ENCODE results near the gene RFX4. TPM values are rescaled to one million over a fixed set of nuclear protein-coding genes. Genes with fewer than 3 reads are reported as not detected.

RFX4 gene
- total and polyA plus RNA-seq, 2 of the 13 experiments (the other 11 are each of a cell fraction or from before 2014, with no cell fraction given) = not detected

DNA sequence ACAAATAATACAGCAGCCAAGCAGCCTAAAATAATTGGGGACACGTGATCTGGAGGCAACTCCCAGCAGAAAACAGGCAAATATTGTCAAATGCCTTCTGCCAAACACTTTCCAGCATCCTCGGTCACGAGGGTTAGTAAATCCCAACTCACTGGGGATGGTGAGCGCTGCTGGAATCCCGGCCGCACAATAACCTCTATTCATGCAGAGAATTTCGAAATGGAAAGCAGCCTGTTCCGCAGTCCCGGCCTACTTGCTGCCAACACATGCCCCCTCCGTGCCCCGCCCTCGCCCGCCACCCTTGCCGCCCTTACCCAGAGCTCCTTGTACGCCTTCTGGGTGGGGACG lies 62.2 kb downstream of the RFX4 start (continued):
- TF ChIP-seq MAZ (IDR thresholded peaks at IDR 0.05; ENCODE audit: borderline replicate concordance, low read depth, low read length) = 0 out of 2 replicates have a peak, but pooled peaks have one; percentile 38
- TF ChIP-seq MAZ (CRISPR knock-in tag; IDR thresholded peaks at IDR 0.05; ENCODE audit: low read depth) = 0 out of 2 replicates have a peak, but pooled peaks have one; percentile 19
- no peak for TF ChIP-seq CAMTA2 (CRISPR knock-in tag; IDR thresholded peaks at IDR 0.05; ENCODE audit: borderline replicate concordance)
- peak; percentile 55; the same call in 1 of the 2 replicates for TF ChIP-seq CEBPB (IDR thresholded peaks at IDR 0.05; ENCODE audit: borderline replicate concordance, low read depth, low read length)
- TF ChIP-seq SAP130 (CRISPR knock-in tag; IDR thresholded peaks at IDR 0.05; ENCODE audit: low read depth) = peak; percentile 12; the same call in 1 of the 2 replicates
- TF ChIP-seq, protein P1, sequence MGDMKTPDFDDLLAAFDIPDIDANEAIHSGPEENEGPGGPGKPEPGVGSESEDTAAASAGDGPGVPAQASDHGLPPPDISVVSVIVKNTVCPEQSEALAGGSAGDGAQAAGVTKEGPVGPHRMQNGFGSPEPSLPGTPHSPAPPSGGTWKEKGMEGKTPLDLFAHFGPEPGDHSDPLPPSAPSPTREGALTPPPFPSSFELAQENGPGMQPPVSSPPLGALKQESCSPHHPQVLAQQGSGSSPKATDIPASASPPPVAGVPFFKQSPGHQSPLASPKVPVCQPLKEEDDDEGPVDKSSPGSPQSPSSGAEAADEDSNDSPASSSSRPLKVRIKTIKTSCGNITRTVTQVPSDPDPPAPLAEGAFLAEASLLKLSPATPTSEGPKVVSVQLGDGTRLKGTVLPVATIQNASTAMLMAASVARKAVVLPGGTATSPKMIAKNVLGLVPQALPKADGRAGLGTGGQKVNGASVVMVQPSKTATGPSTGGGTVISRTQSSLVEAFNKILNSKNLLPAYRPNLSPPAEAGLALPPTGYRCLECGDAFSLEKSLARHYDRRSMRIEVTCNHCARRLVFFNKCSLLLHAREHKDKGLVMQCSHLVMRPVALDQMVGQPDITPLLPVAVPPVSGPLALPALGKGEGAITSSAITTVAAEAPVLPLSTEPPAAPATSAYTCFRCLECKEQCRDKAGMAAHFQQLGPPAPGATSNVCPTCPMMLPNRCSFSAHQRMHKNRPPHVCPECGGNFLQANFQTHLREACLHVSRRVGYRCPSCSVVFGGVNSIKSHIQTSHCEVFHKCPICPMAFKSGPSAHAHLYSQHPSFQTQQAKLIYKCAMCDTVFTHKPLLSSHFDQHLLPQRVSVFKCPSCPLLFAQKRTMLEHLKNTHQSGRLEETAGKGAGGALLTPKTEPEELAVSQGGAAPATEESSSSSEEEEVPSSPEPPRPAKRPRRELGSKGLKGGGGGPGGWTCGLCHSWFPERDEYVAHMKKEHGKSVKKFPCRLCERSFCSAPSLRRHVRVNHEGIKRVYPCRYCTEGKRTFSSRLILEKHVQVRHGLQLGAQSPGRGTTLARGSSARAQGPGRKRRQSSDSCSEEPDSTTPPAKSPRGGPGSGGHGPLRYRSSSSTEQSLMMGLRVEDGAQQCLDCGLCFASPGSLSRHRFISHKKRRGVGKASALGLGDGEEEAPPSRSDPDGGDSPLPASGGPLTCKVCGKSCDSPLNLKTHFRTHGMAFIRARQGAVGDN (CRISPR knock-in tag; IDR thresholded peaks at IDR 0.05) = peak; percentile 37
- TF ChIP-seq, protein P2, sequence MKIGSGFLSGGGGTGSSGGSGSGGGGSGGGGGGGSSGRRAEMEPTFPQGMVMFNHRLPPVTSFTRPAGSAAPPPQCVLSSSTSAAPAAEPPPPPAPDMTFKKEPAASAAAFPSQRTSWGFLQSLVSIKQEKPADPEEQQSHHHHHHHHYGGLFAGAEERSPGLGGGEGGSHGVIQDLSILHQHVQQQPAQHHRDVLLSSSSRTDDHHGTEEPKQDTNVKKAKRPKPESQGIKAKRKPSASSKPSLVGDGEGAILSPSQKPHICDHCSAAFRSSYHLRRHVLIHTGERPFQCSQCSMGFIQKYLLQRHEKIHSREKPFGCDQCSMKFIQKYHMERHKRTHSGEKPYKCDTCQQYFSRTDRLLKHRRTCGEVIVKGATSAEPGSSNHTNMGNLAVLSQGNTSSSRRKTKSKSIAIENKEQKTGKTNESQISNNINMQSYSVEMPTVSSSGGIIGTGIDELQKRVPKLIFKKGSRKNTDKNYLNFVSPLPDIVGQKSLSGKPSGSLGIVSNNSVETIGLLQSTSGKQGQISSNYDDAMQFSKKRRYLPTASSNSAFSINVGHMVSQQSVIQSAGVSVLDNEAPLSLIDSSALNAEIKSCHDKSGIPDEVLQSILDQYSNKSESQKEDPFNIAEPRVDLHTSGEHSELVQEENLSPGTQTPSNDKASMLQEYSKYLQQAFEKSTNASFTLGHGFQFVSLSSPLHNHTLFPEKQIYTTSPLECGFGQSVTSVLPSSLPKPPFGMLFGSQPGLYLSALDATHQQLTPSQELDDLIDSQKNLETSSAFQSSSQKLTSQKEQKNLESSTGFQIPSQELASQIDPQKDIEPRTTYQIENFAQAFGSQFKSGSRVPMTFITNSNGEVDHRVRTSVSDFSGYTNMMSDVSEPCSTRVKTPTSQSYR (CRISPR knock-in tag; IDR thresholded peaks at IDR 0.05; ENCODE audit: borderline replicate concordance) = 0 out of 2 replicates have a peak, but pooled peaks have one; percentile 11
- 0 out of 2 replicates have a peak, but pooled peaks have one; percentile 17 for TF ChIP-seq ISL2 (CRISPR knock-in tag; IDR thresholded peaks at IDR 0.05)
- TF ChIP-seq, protein P3, sequence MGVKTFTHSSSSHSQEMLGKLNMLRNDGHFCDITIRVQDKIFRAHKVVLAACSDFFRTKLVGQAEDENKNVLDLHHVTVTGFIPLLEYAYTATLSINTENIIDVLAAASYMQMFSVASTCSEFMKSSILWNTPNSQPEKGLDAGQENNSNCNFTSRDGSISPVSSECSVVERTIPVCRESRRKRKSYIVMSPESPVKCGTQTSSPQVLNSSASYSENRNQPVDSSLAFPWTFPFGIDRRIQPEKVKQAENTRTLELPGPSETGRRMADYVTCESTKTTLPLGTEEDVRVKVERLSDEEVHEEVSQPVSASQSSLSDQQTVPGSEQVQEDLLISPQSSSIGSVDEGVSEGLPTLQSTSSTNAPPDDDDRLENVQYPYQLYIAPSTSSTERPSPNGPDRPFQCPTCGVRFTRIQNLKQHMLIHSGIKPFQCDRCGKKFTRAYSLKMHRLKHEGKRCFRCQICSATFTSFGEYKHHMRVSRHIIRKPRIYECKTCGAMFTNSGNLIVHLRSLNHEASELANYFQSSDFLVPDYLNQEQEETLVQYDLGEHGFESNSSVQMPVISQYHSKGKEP (CRISPR knock-in tag; IDR thresholded peaks at IDR 0.05) = no peak
- TF ChIP-seq, protein P4, sequence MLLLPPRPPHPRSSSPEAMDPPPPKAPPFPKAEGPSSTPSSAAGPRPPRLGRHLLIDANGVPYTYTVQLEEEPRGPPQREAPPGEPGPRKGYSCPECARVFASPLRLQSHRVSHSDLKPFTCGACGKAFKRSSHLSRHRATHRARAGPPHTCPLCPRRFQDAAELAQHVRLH (CRISPR knock-in tag; IDR thresholded peaks at IDR 0.05; ENCODE audit: borderline replicate concordance, low read depth) = peak; percentile 45; the same call in 1 of the 2 replicates
- no peak for TF ChIP-seq SOX13 (IDR thresholded peaks at IDR 0.05)
- TF ChIP-seq SOX13 (CRISPR knock-in tag; conservative IDR thresholded peaks at IDR 0.05 in 1 of 2, IDR thresholded peaks at IDR 0.05 in 1 of 2) = peak in 1 of 2 experiments; percentile 71; a peak in 1 of 4 replicates
- TF ChIP-seq, protein P5, sequence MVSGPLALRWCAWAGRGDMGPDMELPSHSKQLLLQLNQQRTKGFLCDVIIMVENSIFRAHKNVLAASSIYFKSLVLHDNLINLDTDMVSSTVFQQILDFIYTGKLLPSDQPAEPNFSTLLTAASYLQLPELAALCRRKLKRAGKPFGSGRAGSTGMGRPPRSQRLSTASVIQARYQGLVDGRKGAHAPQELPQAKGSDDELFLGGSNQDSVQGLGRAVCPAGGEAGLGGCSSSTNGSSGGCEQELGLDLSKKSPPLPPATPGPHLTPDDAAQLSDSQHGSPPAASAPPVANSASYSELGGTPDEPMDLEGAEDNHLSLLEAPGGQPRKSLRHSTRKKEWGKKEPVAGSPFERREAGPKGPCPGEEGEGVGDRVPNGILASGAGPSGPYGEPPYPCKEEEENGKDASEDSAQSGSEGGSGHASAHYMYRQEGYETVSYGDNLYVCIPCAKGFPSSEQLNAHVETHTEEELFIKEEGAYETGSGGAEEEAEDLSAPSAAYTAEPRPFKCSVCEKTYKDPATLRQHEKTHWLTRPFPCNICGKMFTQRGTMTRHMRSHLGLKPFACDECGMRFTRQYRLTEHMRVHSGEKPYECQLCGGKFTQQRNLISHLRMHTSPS (CRISPR knock-in tag; IDR thresholded peaks at IDR 0.05; ENCODE audit: low read depth) = peak; percentile 73; the same call in 1 of the 2 replicates
- TF ChIP-seq MEIS1 (CRISPR knock-in tag; IDR thresholded peaks at IDR 0.05; ENCODE audit: borderline replicate concordance) = no peak
- TF ChIP-seq TEAD2 (CRISPR knock-in tag; IDR thresholded peaks at IDR 0.05) = no peak
- TF ChIP-seq NFE2 (CRISPR knock-in tag; IDR thresholded peaks at IDR 0.05) = no peak
- TF ChIP-seq SALL1 (CRISPR knock-in tag; IDR thresholded peaks at IDR 0.05) = peak; percentile 35
- peak; percentile 30; the same call in 1 of the 2 replicates for TF ChIP-seq CCDC6 (CRISPR knock-in tag; IDR thresholded peaks at IDR 0.05)
- no peak for TF ChIP-seq ZNF781 (CRISPR knock-in tag; IDR thresholded peaks at IDR 0.05; ENCODE audit: borderline replicate concordance, not compliant biosample characterization)
